Prostate gland (tissue), 2 donors: ENCODE data around the gene KCNT1.

Experiments used
- CTCF ChIP-seq, 4 experiments: fragments of 200-600 bp in 2 of 4; fragments of 450-650 bp in 2 of 4; sonication (generic) in 2 of 4; IDR thresholded peaks; 1 replicate in 3 of 4; 2 replicates in 1 of 4; pipeline ENCODE4 v1.5.1; 2016 to 2019; ENCODE audit warnings: antibody characterized with exemption in 4 of 4, mild to moderate bottlenecking in 2 of 4, moderate library complexity in 2 of 4
- POLR2A ChIP-seq: fragments of 450-650 bp; IDR thresholded peaks from one replicate; pipeline ENCODE4 v1.6.1; 2016; ENCODE audit warnings: antibody characterized with exemption, mild to moderate bottlenecking
- POLR2AphosphoS5 ChIP-seq: sonication (generic); formaldehyde crosslinking; IDR thresholded peaks from one replicate; pipeline ENCODE4 v1.6.1; 2017; ENCODE audit warnings: antibody characterized with exemption

GRCh38 chr9:135797507-135798262 lies 95.7 kb downstream of the KCNT1 start:
- peak in 3 of 4 experiments; percentile 9 to 51 (median 33) for TF ChIP-seq CTCF (IDR thresholded peaks at IDR 0.05)
- no peak for TF ChIP-seq POLR2A
- no peak for TF ChIP-seq POLR2AphosphoS5
